ENCODE measurements around the gene IPO11.
A peak's percentile ranks its signal among the peaks of the same experiment; 100 is the strongest.

Gene IPO11

GRCh38 chr5:62412549-62413329 is at the start of gene IPO11:
Gene IPO11 (plus strand): TSS chr5:62412763. CDS start chr5:62437280, 24,517 bp downstream.
- peak; percentile 98 for DNase-seq (ENCODE audit: low read depth)

DNA sequence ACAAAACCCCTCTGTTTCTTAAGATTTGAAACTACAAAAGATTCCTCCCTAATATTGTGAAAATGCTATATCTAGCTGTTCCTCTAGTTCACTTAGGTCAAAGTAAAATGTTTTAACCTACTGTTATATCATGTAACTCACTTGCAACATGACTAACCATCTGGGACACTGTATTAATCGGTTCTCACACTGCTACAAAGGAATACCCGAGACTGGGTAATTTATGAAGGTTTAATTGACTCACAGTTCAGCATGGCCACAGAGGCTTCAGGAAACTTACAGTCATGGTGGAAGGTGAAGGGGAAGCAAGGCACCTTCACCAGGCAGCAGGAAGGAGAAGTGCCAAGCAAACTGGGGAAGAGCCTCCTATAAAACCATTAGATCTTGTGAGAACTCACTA is 43.5 kb upstream of the IPO11 start:
- DNase-seq (ENCODE audit: low read depth), result no peak

DNA sequence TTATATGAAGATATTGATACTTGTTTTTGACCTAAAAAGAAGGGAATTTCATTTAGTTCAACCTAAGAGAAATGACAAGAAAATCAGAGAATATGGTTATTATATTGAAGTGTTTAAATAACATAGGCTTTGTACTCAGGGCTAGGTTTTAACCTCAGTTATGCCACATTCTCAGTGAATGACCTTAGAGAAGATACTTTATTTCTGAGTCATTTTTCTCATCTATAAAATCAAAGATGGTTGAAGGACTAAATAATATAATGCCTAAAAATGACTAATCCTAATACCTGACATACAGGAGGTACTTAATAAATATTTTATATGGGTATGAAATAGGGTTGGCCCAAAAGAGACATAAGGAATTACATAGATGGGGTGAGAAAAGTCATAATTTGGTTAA is 41.2 kb upstream of the IPO11 start:
- DNase-seq (ENCODE audit: low read depth), result no peak

- no peak for DNase-seq (ENCODE audit: low read depth)
These were observed 40.0 kb upstream of the IPO11 start for GRCh38 chr5:62372600-62372999.

DNA sequence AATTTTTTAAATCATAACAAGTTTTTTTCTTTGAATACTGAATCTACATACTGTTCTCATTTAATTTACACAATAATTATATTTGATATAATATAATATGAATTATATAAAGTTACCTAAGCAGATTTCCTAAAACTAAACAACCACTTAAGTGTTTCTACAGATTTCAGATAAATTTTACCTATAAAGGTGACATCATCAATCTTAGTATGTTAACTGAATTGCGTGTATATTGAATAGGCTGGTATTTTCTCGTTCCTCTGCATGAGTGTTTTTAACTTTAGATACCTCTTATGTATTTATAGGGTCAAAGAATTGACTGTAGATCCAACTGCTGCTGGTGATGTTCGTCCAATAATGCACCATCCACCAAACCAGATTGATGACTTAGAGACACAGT is 39.2 kb upstream of the IPO11 start:
- DNase-seq (ENCODE audit: low read depth), result no peak

- no peak for DNase-seq (ENCODE audit: low read depth)
These were observed 38.5 kb upstream of the IPO11 start for GRCh38 chr5:62374090-62374489.

DNA sequence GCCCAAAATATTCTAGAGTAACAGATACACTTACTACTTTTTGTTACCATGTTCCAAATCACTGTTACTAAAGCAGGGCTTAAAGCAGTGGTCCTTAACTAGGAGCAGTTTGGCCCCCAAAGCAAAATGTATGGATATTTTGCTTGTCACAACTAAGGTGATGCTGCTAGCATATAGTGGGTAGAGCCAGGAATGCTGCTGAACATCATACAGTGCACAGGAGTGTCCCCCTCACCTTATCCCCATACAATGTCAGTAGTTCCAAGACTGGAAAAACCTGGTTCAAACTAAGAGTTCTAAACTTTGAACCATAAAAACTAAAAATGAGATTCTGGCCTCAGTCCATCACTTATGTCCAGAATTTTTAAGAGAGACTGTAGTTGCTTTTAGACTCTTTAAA is 36.9 kb upstream of the IPO11 start:
- no peak for DNase-seq (ENCODE audit: low read depth)

DNA sequence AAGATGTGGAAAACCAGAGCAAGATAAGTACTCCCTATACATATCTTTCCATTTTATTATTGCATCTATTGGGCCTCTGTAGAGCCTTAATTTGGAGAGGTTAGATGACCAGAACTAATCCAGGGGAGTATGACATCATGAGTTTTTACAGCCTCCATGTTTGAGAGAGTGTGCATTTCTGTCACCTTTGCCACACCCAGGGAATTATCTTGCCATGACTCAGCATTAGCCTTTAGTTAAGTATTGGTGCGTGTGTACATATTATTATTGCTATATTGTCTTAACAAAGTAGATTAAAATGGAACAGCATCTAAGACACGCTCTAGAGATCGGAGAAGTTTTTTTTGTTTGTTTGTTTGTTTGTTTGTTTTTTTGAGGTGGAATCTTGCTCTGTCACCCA is 36.5 kb upstream of the IPO11 start:
- DNase-seq (ENCODE audit: low read depth), result no peak

GRCh38 chr5:62385131-62385530 is 27.4 kb upstream of the IPO11 start:
- DNase-seq (ENCODE audit: low read depth), result no peak

DNA sequence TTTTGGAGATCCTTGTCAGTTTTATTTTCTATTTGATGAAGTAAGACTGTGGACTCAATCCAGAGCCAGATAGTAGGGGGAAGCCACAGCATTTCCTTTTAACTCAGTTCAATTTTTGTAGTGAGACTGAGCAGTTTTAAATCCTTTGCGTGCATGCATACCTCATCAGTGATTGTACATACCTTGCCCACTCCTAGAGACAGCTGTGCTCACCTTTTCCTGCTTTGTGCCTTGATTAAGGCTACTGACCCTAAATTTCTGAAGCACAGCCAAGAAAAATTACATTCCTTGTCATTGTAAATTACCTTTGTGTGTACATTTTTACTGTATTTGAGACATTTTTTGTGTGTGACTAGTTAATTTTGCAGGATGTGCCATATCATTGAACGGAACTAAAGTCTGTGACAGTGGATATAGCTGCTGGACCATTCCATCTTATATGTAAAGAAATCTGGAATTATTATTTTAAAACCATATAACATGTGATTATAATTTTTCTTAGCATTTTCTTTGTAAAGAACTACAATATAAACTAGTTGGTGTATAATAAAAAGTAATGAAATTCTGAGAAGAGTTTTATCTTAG is 26.7 kb upstream of the IPO11 start:
- no peak for DNase-seq (ENCODE audit: low read depth)

- DNase-seq (ENCODE audit: low read depth), result no peak
These were observed 25.7 kb upstream of the IPO11 start for GRCh38 chr5:62386824-62387223.

GRCh38 chr5:62395210-62395950 is 17.2 kb upstream of the IPO11 start:
- no peak for DNase-seq (ENCODE audit: low read depth)

DNA sequence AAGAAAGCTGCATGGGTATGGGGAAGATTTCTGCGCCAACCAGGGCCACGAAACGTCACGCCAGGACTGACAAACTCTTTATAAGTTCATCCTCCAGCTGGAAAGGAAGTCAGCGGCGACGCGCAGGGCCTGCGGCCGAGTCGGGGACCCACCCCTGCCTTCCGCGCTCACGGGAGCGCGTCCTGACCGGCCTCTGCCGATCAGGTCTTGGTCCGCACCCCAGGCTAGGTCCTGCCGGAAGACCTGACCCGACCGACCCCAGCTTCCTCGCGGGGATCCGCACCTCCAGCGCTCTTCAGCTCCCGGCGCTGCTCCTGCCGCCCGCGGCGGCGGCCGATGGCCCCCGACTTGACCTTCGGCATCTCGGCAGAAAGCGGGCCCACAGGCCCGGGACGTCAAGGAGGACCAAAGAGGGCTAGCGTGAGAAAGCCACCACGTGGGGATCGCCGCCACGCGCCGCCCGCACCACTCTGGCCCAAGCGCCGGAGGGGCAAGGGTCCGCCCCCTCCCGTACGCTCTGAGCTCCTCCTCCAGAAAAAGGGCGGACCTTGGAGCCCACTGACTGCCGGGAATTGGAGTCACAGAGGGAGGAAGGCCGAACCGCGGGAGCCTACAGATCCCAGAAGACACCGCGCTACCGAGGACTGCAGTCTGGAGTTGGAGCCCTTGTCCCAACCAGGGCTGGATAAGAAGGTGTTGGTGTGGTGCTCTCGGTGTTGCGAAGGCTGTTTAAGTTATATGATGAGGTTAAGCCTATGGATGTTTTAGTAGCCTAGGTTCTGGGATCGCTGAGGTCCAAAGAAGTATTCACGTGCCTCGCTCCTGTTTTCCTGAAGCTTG is 8.9 kb upstream of the IPO11 start, which contains the start of gene DIMT1:
DIMT1 (minus strand) TSS at position 495 of the 840 bp plus-strand sequence; CDS start at position 362, 133 bp downstream.
- peak; percentile 84 for DNase-seq (ENCODE audit: low read depth)

- no peak for DNase-seq (ENCODE audit: low read depth)
These were observed 1.1 kb downstream of the IPO11 start for GRCh38 chr5:62413711-62414110.

- no peak for DNase-seq (ENCODE audit: low read depth)
These were observed 6.0 kb downstream of the IPO11 start for GRCh38 chr5:62418462-62419076.

- DNase-seq (ENCODE audit: low read depth), result no peak
These were observed 7.0 kb downstream of the IPO11 start for GRCh38 chr5:62419609-62420008.

DNA sequence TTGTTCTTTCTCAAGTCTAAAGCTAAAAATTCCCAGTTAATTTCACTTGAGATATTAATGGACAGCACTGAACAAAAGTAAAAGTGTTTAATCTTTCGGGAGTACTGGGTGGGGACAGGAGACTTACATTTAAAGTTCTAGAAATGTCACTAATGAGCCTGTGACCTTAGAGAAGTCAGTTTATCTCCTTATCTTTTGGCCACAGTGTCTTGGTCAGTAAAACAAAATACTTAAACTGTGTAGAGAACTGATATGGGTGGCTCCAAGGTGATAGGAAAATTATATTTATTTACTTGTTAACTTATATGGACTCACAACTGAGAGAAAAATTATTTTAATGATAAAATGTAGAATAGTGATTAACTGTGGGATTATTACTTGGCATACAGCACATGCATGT is 8.9 kb downstream of the IPO11 start:
- DNase-seq (ENCODE audit: low read depth), result no peak

GRCh38 chr5:62424763-62425162 is 12.2 kb downstream of the IPO11 start:
- no peak for DNase-seq (ENCODE audit: low read depth)

DNA sequence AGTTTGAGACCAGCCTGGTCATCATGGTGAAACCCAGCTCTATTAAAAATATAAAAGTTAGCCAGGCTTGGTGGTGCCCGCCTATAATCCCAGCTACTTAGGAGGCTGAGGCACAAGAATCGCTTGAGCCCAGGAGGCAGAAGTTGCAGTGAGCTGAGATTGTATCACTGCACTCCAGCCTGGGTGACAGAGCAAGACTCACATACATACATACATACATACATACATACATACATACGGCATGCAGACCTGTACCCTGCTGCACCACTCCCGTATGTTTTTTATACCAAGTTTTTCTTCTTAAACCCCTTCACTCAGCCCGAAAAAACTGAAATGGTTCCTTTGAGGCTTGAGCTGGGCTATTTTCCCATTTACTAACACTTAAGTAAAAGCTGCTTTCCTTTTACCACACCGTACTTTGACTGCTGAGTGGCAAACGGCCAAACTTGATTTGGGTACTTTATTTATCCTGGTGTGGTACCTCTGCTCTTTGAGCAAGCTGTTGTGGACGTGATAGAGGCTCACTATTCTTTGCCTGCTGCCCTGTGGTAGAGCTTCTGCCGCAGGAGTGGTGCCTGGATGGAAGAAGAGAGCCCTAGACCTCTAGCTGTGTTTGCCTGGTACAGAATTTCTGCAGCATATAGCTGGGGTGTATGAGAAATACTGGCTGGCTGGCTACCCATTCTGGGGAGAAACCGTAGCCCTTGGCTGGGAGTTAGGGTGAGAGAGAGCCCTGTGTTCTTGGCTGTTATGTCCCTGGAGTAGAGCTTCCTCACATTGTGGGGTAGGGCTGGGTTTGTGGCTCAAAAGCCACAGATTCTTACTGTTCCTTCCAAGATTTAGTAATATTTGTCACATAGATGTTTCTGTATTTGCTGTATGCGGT is 19.4 kb downstream of the IPO11 start:
- DNase-seq (ENCODE audit: low read depth), result no peak

- no peak for DNase-seq (ENCODE audit: low read depth)
These were observed 20.1 kb downstream of the IPO11 start for GRCh38 chr5:62432621-62433064.

DNA sequence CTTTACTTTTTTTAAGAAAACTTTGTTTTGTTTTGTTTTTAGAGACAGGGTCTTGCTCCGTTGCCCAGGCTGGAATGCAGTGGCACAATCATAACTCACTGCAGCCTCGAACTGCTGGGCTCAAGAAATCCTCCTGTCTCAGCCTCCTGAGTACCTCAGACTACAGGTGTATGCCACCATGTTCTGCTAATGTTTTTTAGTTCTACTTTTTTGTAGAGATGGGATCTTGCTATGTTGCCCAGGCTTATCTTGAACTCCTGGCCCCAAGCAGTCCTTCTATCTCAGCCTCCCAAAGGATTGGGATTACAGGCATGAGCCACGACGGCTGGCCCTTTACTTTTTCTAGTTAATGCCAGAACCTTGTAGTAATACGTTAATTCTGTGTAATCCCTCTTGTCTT is 36.0 kb downstream of the IPO11 start:
- DNase-seq (ENCODE audit: low read depth), result no peak

Measured in activated T-helper 1 cell treated with Interleukin-2 at 50 U/mL for 16 hours (primary cell).